ENCODE measurements around the gene RUFY3. TPM values are rescaled to one million over a fixed set of nuclear protein-coding genes. Genes with fewer than 3 reads are reported as not detected.

RUFY3 gene

GRCh38 chr4:70849291-70849690 is 127.5 kb downstream of the RUFY3 start:
- Histone ChIP-seq H3K23ac (ENCODE audit: low read length) (no peak overlapping the region), H3K79me2 (ENCODE audit: control insufficient read depth, insufficient read depth, low read length) (no peaks in the 10 kb centered on the region), H2BK120ac (ENCODE audit: low read depth, low read length) (no peak overlapping the region), H2AK5ac (ENCODE audit: low read length) (no peak overlapping the region), H3K4me1 (ENCODE audit: control insufficient read depth, low read depth, low read length) (no peaks in the 10 kb centered on the region), H3K27ac (ENCODE audit: low read depth, low read length) (no peak overlapping the region), H4K8ac (ENCODE audit: low read depth, low read length) (no peak overlapping the region), H3K9ac (ENCODE audit: low read length) (no peak overlapping the region), H3K36me3 (ENCODE audit: control insufficient read depth, insufficient read depth, low read length) (no peaks in the 10 kb centered on the region), H3K4me3 (ENCODE audit: low read length) (no peak overlapping the region), H3K4me2 (ENCODE audit: low read length) (no peak overlapping the region), H3K18ac (ENCODE audit: low read length) (no peak overlapping the region), H2BK15ac (replicated peaks; ENCODE audit: low read depth) (no peak overlapping the region), H3K4ac (ENCODE audit: low read depth, low read length) (no peak overlapping the region), H3K27me3 (ENCODE audit: insufficient read depth, low read length, poor library complexity) (no peaks in the 10 kb centered on the region), H4K5ac (ENCODE audit: low read length) (no peak overlapping the region), H3K79me1 (ENCODE audit: low read length) (no peaks in the 10 kb centered on the region), H2BK5ac (ENCODE audit: low read length) (no peak overlapping the region), H3K56ac (ENCODE audit: low read length) (no peak overlapping the region)
- DNase-seq = no peak
- WGBS (ENCODE audit: extremely low coverage, insufficient coverage, low lambda C conversion rate) = no CpG with 5 or more reads among the region's 5 CpGs

DNA sequence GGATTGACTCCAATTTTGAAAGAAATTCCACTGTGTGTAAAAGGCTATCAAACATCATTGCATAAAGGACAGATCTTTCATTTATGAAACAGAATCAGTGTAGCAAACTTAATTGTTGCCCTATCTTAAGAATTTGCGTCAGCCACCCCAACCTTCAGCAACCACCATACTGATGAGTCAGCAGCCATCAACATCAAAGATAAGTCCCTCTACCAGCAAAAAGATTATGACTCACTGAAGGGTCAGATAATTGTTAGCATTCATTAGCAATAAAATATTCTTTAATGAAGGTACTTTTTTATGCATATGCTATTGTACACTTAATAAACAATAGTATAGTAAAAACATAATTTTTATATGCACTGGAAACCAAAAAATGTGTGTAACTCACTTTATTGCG is 133.7 kb downstream of the RUFY3 start:
- Histone ChIP-seq H4K8ac (ENCODE audit: low read depth, low read length) (no peak overlapping the region), H3K79me1 (ENCODE audit: low read length) (no peaks in the 10 kb centered on the region), H2AK5ac (ENCODE audit: low read length) (no peak overlapping the region), H3K4me2 (ENCODE audit: low read length) (no peak overlapping the region), H2BK120ac (ENCODE audit: low read depth, low read length) (no peak overlapping the region), H3K4me1 (ENCODE audit: control insufficient read depth, low read depth, low read length) (no peaks in the 10 kb centered on the region), H3K79me2 (ENCODE audit: control insufficient read depth, insufficient read depth, low read length) (no peaks in the 10 kb centered on the region), H3K56ac (ENCODE audit: low read length) (no peak overlapping the region), H3K27ac (ENCODE audit: low read depth, low read length) (no peak overlapping the region), H3K4me3 (ENCODE audit: low read length) (no peak overlapping the region), H3K9ac (ENCODE audit: low read length) (no peak overlapping the region), H3K27me3 (ENCODE audit: insufficient read depth, low read length, poor library complexity) (no peaks in the 10 kb centered on the region), H3K4ac (ENCODE audit: low read depth, low read length) (no peak overlapping the region), H3K23ac (ENCODE audit: low read length) (no peak overlapping the region), H3K36me3 (ENCODE audit: control insufficient read depth, insufficient read depth, low read length) (no peaks in the 10 kb centered on the region), H2BK5ac (ENCODE audit: low read length) (no peak overlapping the region), H4K5ac (ENCODE audit: low read length) (no peak overlapping the region), H2BK15ac (replicated peaks; ENCODE audit: low read depth) (no peak overlapping the region), H3K18ac (ENCODE audit: low read length) (no peak overlapping the region)
- no peak for DNase-seq
- WGBS (ENCODE audit: extremely low coverage, insufficient coverage, low lambda C conversion rate) = no CpG with 5 or more reads among the region's 2 CpGs

Small RNA genes lying within 50 kb of the gene (small RNA-seq; reads per million reads assigned to genes)
- gene RF00026 (ENCODE audit: insufficient read depth) = not detected
- not detected for gene RNU6-520P (ENCODE audit: insufficient read depth)
- gene RNU6-784P (ENCODE audit: insufficient read depth) = not detected
- gene RNU6-891P (ENCODE audit: insufficient read depth) = not detected
